ENCODE measurements around the gene SPATS2.

- no peak for TF ChIP-seq EZH2phosphoT487 (IDR thresholded peaks at IDR 0.05; ENCODE audit: borderline replicate concordance, low read depth)
- TF ChIP-seq CTCF (IDR thresholded peaks at IDR 0.05) = no peak
- TF ChIP-seq GABPA (IDR thresholded peaks at IDR 0.05; ENCODE audit: low read depth) = no peak
- TF ChIP-seq POLR2AphosphoS5 (IDR thresholded peaks at IDR 0.05; ENCODE audit: low read depth, low read length) = no peak
- no peak for TF ChIP-seq MAX (IDR thresholded peaks at IDR 0.05; ENCODE audit: low read depth)
- no peak for TF ChIP-seq YY1 (IDR thresholded peaks at IDR 0.05; ENCODE audit: low read depth)
- no peak for TF ChIP-seq USF2 (IDR thresholded peaks at IDR 0.05; ENCODE audit: borderline replicate concordance, low read depth, low read length)
- no peak for TF ChIP-seq RCOR1 (IDR thresholded peaks at IDR 0.05; ENCODE audit: low read length)
- TF ChIP-seq EP300 (IDR thresholded peaks at IDR 0.05; ENCODE audit: borderline replicate concordance in 1 of 2, low read depth in 1 of 2, low read length in 1 of 2) = no peak
Observed at GRCh38 chr12:49346659-49347310, 20.5 kb upstream of the SPATS2 start, which contains the start of gene DNAJC22.
